Thyroid gland (tissue), 4 donors: ENCODE data around the gene PLPP1.

Source experiments
- POLR2A ChIP-seq, 2 donors: fragments of 450-650 bp; IDR thresholded peaks; one replicate each; pipeline ENCODE4 v1.6.1; 2017; ENCODE audit warnings: antibody characterized with exemption in 2 of 2, mild to moderate bottlenecking in 2 of 2, moderate library complexity in 1 of 2
- TF ChIP-seq, protein P1 (sequence below), 6 experiments: fragments of 200-600 bp in 3 of 6; fragments of 450-650 bp in 3 of 6; sonication (generic) in 3 of 6; IDR thresholded peaks; one replicate each; pipeline ENCODE4 v1.5.1; 2016 to 2019; ENCODE audit warnings: antibody characterized with exemption in 6 of 6, mild to moderate bottlenecking in 2 of 6, inconsistent platforms in 1 of 6, moderate library complexity in 1 of 6

DNA sequence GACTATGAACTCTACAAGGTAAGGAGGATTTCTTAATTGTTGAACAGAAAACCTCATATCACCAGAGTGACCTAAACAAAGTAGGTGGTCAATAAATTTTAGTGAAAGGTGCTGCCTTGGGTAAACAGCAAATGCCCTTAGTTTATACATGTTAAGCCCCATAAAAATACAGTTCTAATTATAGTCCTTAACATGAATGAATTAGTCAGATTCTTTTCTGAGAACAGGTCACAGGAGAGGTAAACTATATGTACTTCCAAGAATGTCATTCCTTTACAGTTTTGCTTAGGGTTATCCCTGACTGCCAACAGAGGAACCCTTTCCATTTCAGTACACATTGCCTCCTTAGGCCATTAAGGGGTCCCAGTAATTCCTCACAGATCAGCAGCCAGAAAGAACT is 64.9 kb downstream of the PLPP1 start:
- TF ChIP-seq, protein P1, sequence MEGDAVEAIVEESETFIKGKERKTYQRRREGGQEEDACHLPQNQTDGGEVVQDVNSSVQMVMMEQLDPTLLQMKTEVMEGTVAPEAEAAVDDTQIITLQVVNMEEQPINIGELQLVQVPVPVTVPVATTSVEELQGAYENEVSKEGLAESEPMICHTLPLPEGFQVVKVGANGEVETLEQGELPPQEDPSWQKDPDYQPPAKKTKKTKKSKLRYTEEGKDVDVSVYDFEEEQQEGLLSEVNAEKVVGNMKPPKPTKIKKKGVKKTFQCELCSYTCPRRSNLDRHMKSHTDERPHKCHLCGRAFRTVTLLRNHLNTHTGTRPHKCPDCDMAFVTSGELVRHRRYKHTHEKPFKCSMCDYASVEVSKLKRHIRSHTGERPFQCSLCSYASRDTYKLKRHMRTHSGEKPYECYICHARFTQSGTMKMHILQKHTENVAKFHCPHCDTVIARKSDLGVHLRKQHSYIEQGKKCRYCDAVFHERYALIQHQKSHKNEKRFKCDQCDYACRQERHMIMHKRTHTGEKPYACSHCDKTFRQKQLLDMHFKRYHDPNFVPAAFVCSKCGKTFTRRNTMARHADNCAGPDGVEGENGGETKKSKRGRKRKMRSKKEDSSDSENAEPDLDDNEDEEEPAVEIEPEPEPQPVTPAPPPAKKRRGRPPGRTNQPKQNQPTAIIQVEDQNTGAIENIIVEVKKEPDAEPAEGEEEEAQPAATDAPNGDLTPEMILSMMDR (IDR thresholded peaks at IDR 0.05): no peak
- no peak for TF ChIP-seq POLR2A (IDR thresholded peaks at IDR 0.05)
